Measurements from ENCODE around the gene RHEBL1.

Gene RHEBL1

DNA sequence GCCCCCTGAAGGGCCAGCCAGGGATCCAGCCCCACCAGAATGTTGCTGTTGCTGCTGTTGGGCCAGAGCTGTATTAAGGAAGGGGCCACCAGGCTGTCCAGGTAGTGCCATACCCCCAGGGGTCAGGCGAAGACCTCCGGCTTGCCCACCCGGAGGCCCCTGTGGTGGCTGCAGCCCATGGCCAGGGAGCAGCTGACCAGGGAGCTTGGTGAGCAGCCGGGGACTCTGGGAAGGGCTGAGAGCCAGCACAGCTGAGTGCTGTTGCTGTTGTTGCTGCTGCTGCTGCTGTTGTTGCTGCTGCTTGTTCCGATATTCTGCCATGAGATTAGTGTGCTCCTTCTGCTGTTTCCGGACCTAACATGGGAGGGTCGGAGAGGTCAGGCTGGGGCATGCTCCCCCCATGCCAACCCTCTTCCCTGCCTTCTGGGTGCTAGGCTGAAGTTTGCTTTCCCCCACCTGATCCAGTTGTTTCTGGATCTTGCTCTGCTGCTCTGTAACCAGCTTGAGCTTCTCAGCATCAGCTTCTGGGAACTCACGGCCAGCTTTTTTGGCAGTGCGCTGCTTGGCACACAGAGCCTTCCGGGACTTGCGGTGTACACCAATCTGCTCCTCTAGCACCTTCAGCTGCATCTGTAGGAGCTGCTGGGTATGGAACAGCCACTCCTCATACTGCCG is 36.0 kb downstream of the RHEBL1 start:
- in situ Hi-C loops (cut with HindIII; ENCODE audit: low pct_unique_long_range_greater_than_20kb, low sequenced_read_pairs), result no loop called here
- DNase-seq (ENCODE audit: low read depth in 1 of 2, low spot score in 1 of 2), result no peak
- no peak for TF ChIP-seq JUND (IDR thresholded peaks at IDR 0.05; ENCODE audit: low read depth)

DNA sequence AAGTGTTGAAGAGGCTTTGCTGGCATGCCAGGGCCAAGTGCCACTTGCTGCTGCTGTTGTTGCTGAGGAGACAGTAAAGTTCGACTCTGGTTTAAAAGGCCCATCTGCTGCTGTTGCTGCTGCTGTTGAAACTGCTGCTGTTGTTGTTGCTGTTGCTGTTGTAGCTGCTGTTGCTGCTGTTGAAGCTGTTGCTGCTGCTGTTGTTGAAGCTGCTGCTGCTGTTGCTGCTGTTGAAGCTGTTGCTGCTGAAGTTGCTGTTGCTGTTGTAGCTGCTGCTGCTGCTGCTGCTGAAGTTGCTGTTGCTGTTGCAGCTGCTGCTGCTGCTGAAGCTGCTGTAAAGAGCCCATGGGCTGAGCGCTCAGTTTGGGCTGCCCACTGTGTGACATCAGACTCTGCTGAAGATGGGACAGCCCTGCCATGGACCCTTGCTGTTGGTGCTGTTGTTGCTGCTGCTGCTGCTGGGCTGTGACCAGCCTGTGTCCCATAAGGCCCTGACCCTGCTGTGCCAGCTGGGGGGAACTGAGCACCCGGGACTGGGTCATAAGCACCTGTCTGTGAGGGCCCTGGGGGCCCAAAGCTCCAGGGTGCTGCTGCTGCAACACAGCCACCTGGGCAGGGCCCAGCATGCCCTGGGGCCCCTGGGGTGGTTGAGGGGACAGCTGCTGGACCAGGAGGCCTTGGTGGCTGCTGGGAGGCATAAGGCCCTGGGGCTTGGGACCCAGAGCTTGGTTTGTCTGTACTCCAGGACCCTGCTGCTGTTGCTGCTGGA is 36.9 kb downstream of the RHEBL1 start:
- in situ Hi-C loops (cut with HindIII; ENCODE audit: low pct_unique_long_range_greater_than_20kb, low sequenced_read_pairs), result no loop called here
- DNase-seq (ENCODE audit: low read depth in 1 of 2, low spot score in 1 of 2), result no peak
- no peak for TF ChIP-seq JUND (IDR thresholded peaks at IDR 0.05; ENCODE audit: low read depth)

DNA sequence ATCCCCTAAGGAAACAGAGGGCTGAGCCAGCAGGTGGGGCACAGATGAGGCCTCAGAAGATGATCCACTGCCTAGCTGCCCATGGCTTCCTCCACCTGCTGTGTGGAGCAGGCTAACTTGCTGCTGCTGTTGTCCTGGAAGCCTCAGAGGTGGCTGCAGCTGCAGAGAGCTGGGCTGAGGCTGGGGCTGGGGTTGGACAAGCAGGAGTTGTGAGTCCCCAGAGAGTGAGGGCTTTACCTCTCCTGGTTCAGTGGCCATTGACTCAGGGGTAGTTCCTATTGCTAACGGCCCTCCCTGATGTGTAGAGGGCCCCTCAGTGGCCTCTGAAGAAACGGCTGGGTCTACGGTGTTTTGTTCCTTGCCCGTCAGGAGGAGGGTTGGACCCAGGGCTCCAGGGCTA is 37.5 kb downstream of the RHEBL1 start:
- DNase-seq (ENCODE audit: low read depth in 1 of 2, low spot score in 1 of 2), result no peak
- TF ChIP-seq JUND (IDR thresholded peaks at IDR 0.05; ENCODE audit: low read depth), result no peak
- in situ Hi-C loops (cut with HindIII; ENCODE audit: low pct_unique_long_range_greater_than_20kb, low sequenced_read_pairs), result no loop called here

DNA sequence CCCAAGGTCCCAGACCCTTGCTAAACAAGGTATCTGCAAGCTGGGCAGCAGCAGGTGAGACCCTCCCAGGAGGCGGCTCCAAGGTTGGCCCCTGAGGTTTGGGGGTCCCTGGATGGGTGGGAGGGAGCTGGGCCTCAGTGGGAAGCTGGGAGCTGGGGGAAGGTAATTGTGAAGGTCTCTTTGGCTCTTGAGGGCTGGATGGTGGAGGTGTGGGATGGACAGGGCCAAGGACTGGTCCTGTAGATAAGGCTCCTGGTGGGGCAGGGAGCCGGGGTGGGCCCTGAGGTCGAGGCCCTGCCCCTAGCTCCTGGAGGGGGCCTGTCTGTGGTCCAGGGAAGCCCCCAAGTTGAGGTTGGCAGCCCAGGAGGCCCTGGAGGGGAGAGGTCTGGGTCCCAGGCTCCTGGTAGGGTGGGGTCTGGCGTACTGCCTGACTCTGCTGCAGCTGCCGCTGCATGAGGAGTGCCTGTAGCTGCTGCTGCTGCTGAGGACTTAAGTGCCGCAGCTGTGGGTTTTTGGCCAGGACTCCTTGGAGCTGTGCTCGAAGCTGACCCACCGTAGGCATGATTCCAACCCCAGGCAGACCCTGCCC is 38.1 kb downstream of the RHEBL1 start:
- TF ChIP-seq JUND (IDR thresholded peaks at IDR 0.05; ENCODE audit: low read depth), result no peak

DNA sequence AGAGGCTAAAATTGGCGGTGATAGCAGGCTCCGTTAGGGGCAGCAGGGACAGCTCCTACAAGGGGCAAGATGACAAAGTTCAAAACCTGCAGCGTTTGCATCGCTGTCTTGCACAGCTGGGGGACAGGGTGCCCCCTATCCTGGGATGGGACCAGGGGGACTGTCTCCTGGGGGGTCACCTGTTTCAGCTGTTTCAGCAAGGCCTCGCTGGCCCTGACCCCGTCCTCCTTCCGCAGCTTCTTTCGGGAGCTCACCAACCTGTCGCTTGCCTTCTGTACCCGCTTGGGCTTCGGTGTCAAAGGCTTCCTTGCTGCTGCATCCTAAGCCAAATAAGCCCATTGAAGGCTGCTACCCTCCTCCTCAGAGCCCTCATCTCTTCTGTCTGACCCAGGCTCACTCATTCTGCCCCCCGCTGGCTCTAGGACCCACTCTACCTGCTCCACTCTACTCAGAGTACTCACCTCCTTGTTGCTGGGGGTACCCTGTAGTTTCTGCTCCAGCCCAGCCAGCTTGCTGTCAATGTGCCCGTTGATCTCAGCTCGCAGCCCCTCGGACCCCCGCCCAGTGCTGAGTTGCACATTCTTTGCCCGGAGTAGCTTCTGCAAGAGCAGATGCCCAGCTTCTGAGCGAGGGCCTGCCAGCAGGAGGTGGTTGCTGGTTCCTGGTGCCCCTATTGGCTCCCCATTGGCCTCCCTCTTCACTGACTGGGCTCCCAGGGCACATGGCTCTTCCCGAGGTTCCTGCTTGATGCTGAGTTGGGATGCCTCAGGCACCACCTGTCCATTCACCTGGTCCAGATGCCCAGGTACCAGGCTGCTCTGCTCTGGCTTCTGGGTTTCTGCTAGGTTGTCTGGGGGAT is 38.8 kb downstream of the RHEBL1 start:
- TF ChIP-seq JUND (IDR thresholded peaks at IDR 0.05; ENCODE audit: low read depth), result no peak
- no peak for DNase-seq (ENCODE audit: low read depth in 1 of 2, low spot score in 1 of 2)
- in situ Hi-C loops (cut with HindIII; ENCODE audit: low pct_unique_long_range_greater_than_20kb, low sequenced_read_pairs), result no loop called here

More for the DNA sequence above, 38.1 kb downstream of the RHEBL1 start:
- DNase-seq (ENCODE audit: low read depth in 1 of 2, low spot score in 1 of 2), result no peak
- in situ Hi-C loops (cut with HindIII; ENCODE audit: low pct_unique_long_range_greater_than_20kb, low sequenced_read_pairs), result no loop called here

DNA sequence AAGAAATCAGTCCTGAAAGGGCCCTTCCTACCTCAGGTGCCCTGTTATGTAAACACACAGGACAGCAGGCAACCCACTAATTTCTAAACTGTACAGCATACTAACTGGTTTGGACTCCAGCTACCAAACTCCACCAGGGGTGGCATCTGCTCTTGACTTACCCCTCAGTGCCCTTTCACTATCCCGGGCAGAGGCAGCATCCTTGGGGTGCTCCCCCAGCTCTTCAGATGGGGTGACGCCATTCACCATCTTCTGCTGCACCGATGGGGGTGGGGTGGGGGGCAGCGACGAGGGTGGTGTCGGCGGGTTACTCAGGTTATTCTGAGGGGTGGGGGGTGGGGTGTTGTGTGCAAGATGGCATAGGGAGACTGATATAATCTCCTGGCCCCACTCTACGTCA is 39.7 kb downstream of the RHEBL1 start:
- no peak for DNase-seq (ENCODE audit: low read depth in 1 of 2, low spot score in 1 of 2)
- in situ Hi-C loops (cut with HindIII; ENCODE audit: low pct_unique_long_range_greater_than_20kb, low sequenced_read_pairs), result no loop called here
- TF ChIP-seq JUND (IDR thresholded peaks at IDR 0.05; ENCODE audit: low read depth), result no peak

DNA sequence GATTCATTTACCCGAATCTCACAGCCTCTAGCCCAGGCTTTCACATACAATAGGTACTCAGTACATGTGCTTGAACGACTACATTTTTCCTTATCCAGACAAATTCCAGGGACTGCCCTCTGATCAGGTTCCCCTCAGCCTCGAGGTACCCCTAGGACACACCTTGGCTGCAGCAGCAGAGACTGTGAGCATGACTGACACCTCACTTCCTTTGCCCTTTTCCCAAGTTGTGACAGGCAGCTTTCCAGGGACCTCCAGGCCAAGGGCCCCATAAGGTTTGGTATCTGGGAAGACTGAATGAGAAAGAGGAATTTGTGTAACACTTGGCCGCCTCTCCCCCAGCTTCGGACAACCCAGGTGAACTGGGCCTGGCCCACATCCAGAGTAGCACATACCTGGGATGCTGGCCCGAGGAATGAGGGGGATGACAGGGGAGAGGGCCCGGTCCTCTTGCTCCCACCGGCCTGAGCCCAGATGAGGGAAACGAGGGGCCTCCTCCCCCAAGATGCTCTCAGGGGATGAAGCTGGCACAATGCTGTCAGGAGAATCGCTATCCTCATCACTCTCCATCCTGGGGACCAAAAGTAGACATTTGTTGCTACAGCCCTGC is 41.0 kb downstream of the RHEBL1 start:
- in situ Hi-C loops (cut with HindIII; ENCODE audit: low pct_unique_long_range_greater_than_20kb, low sequenced_read_pairs), result no loop called here
- DNase-seq (ENCODE audit: low read depth in 1 of 2, low spot score in 1 of 2), result no peak

DNA sequence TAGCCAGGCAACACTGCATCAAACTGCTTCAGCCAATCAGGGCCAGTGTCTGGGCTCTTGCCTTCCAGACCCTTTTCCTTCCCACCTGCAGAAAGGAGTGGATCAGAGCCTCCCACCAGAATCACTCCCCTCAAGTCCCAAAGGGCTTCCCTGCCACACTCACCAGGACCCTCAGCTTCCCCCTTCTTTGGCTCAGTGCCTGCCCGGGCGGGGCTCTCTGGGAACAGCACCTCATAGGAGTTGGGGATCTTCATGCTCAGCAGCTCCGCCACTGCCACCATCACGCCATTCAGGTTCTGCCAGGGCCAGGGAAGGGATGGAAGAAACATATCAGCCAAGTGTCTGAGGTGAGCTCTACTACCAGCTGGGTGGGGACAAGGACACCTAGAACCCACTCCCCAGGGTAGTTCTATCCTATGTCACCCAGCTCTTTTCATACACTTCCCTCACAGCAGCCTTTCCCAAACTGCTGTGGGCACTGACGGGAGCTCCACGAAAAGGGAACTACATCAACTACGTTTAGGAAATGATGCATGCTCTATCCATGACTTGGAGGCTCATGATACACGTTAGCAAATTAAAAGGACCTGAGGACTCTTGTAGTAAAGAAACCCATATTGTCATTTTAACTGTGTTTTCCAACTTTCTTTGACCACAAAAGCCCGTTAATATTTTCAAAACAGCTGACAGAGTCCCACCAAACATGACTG is 41.8 kb downstream of the RHEBL1 start:
- in situ Hi-C loops (cut with HindIII; ENCODE audit: low pct_unique_long_range_greater_than_20kb, low sequenced_read_pairs), result no loop called here
- DNase-seq (ENCODE audit: low read depth in 1 of 2, low spot score in 1 of 2), result no peak
- TF ChIP-seq JUND (IDR thresholded peaks at IDR 0.05; ENCODE audit: low read depth), result no peak

More for the DNA sequence above, 41.0 kb downstream of the RHEBL1 start:
- no peak for TF ChIP-seq JUND (IDR thresholded peaks at IDR 0.05; ENCODE audit: low read depth)

DNA sequence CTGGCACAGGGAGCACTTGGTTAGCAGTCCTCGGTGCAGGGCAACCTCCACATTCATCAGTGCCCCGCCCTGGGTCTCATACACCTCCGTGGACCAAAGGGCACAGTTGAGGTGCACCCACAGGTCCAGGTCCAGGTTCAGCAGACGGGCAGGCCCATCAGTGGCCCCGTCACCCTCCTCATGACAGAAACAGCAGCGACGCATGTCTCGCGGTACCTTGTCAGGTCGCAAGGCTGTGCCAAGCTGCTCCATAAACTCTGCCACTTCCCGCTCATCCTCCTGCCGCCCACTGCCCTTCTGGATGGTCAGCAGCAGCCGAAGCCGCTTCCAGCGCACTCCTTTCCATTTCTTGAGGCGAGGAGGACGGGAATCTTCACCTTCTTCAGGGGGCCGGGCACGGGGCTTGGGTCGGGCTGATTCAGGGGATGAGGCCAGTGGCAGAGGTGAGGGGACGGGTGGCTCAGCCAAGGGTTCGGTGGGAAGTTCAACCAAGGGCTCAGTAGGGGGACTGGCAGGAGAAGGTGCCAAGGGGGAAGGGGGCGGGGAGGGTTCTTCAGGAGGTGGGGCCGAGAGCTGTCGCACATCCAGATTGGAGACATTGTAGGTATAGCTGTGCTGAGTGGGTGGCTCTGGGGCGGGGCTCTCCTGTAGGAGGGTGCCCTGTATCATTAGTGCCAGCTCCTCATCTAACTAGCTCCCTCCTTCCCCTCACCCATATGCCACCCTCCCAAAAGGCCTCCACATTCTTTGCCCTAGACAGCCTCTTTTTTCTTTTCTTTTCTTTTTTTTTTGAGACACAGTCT is 42.9 kb downstream of the RHEBL1 start:
- in situ Hi-C loops (cut with HindIII; ENCODE audit: low pct_unique_long_range_greater_than_20kb, low sequenced_read_pairs), result no loop called here
- TF ChIP-seq JUND (IDR thresholded peaks at IDR 0.05; ENCODE audit: low read depth), result no peak
- DNase-seq (ENCODE audit: low read depth in 1 of 2, low spot score in 1 of 2), result no peak

DNA sequence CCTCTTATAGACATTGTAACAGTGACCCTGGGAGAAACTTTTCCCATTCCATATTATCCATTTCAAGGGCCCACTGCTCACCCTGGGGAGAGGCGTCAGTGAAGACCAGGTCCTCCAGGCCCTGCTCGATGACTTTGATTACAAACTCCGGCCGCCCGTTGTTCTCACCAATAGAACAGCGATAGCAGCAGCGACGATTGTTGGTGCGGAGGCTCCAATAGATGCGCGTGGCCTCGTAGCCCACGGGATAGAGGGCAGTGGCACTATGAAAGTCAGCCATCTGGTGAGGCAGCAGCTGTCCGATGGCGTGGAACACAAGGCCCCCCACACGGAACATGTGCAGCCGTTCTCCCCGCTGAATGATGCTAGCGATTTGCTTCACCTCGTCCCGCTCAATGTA is 43.7 kb downstream of the RHEBL1 start:
- DNase-seq (ENCODE audit: low read depth in 1 of 2, low spot score in 1 of 2), result no peak
- in situ Hi-C loops (cut with HindIII; ENCODE audit: low pct_unique_long_range_greater_than_20kb, low sequenced_read_pairs), result no loop called here
- TF ChIP-seq JUND (IDR thresholded peaks at IDR 0.05; ENCODE audit: low read depth), result no peak

DNA sequence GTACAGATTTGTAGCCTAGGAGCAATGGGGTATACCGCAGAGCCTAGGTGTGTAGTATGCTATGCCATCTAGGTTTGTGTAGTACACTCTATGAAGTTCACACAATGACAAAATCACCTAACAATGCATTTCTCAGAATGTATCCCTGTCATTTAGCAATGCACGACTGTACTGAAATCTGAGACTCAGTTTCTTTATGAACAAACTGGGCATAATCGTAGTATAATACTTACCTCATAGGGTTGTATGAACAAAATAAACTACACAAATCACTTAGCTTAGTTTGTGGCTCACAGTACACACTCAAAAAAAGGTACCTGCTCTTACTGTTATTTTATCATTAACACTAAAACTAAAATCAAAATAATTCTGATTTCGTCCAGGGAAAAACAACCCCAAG is 44.3 kb downstream of the RHEBL1 start:
- DNase-seq (ENCODE audit: low read depth in 1 of 2, low spot score in 1 of 2), result no peak
- in situ Hi-C loops (cut with HindIII; ENCODE audit: low pct_unique_long_range_greater_than_20kb, low sequenced_read_pairs), result no loop called here
- no peak for TF ChIP-seq JUND (IDR thresholded peaks at IDR 0.05; ENCODE audit: low read depth)
